Left cardiac atrium (tissue), 4 donors: ENCODE results near the gene PNKP. TPM values are rescaled to one million over a fixed set of nuclear protein-coding genes. Genes with fewer than 3 reads are reported as not detected.
"Not testable (repeated sequence)": the region's sequence is repeated elsewhere in the genome, so short reads cannot be mapped to it uniquely, and the experiment has no call there.

Experiments used
- ATAC-seq, 2 donors: fragments of 200-7000 bp; cut with Tn5 transposase; one replicate each; pipeline ENCODE4 v1.9.1; 2020; ENCODE audit warnings: mild to moderate bottlenecking in 2 of 2, moderate library complexity in 2 of 2
- DNase-seq: peaks from one replicate; pipeline ENCODE4 v3.0.0-alpha.2; 2020
- intact Hi-C, 2 donors: fragments of 100-400 bp; cut with DNase I; formaldehyde crosslinking; loops; one replicate each; pipeline versions ENCODE4 v1.14.1 to v1.15.1; 2022 to 2023
- total RNA-seq, 2 donors: library from RNA; stranded (reverse); fragmentation: NEBNext Ultra II Directional; extraction: Animal tissue kit (Norgen Biotek cat#: 25700); gene quantifications; one replicate each; pipeline ENCODE4 v1.2.1, GENCODE V29; 2021
- donor health status: DM: no; HTN: yes; CAD: no.
- donor health status: DM: no; HTN: yes; CAD: no; lungs with severe emphysema.
- donor health status: DM: yes; HTN: yes; CAD: no.
- donor health status: Dilated cardiomyopathy.

PNKP gene
- total RNA-seq, 2 donors from 2014 or later = 38.7 to 54.5 TPM

GRCh38 chr19:49837009-49837310 lies 30.4 kb downstream of the PNKP start:
- intact Hi-C loops = no loop called here
- no peak for ATAC-seq
- no peak for DNase-seq

GRCh38 chr19:49836176-49837008 lies 31.0 kb downstream of the PNKP start:
- DNase-seq (no peak), ATAC-seq (no peak)
- intact Hi-C loops = no loop called here

GRCh38 chr19:49835562-49835961 lies 31.8 kb downstream of the PNKP start:
- intact Hi-C loops = no loop called here

GRCh38 chr19:49833599-49833998 lies 33.8 kb downstream of the PNKP start:
- no peak for ATAC-seq

More at GRCh38 chr19:49835562-49835961, 31.8 kb downstream of the PNKP start:
- no peak for ATAC-seq
- DNase-seq = no peak

GRCh38 chr19:49832556-49832955 lies 34.8 kb downstream of the PNKP start:
- DNase-seq = no peak
- ATAC-seq = no peak
- intact Hi-C loops = no loop called here

More at GRCh38 chr19:49833599-49833998, 33.8 kb downstream of the PNKP start:
- intact Hi-C loops = no loop called here
- DNase-seq = no peak

- DNase-seq = no peak
- intact Hi-C loops = no loop called here
- no peak for ATAC-seq
Measured at GRCh38 chr19:49831592-49831991, 35.8 kb downstream of the PNKP start.

GRCh38 chr19:49830766-49831165 lies 36.6 kb downstream of the PNKP start:
- intact Hi-C loops = no loop called here
- no peak for DNase-seq
- no peak for ATAC-seq

- ATAC-seq = no peak
- DNase-seq = no peak
- intact Hi-C loops = no loop called here
Measured at GRCh38 chr19:49829721-49830120, 37.7 kb downstream of the PNKP start.

GRCh38 chr19:49829200-49829599 lies 38.2 kb downstream of the PNKP start:
- no peak for ATAC-seq
- DNase-seq = no peak
- intact Hi-C loops = no loop called here

GRCh38 chr19:49827034-49827433 lies 40.3 kb downstream of the PNKP start:
- no peak for ATAC-seq
- intact Hi-C loops = no loop called here
- no peak for DNase-seq

- no peak for ATAC-seq
- intact Hi-C loops = no loop called here
Measured at GRCh38 chr19:49824662-49825061, 42.7 kb downstream of the PNKP start.

GRCh38 chr19:49823472-49823871 lies 43.9 kb downstream of the PNKP start:
- intact Hi-C loops = no loop called here
- DNase-seq = no peak
- no peak for ATAC-seq

More at GRCh38 chr19:49824662-49825061, 42.7 kb downstream of the PNKP start:
- no peak for DNase-seq

GRCh38 chr19:49820125-49820524 lies 47.3 kb downstream of the PNKP start:
- DNase-seq (no peak), ATAC-seq (no peak)
- intact Hi-C loops = no loop called here

GRCh38 chr19:49819452-49820115 lies 47.8 kb downstream of the PNKP start:
- intact Hi-C loops = loop anchor here (5.0 to 10.0 kb wide), 3 partner anchors 33 to 53 kb away; partner anchors contain the start of genes PNKP (in 1 of the 2) and PTOV1 (in 1 of the 2)
- DNase-seq = not testable (repeated sequence)

GRCh38 chr19:49818649-49819370 lies 48.6 kb downstream of the PNKP start:
- intact Hi-C loops = loop anchor here (5.0 to 10.0 kb wide), 3 partner anchors 33 to 53 kb away; partner anchors contain the start of genes PNKP (in 1 of the 2) and PTOV1 (in 1 of the 2)
- ATAC-seq (no peak), DNase-seq (no peak)

More at GRCh38 chr19:49819452-49820115, 47.8 kb downstream of the PNKP start:
- ATAC-seq = not testable (repeated sequence)

- peak; percentile 89 for DNase-seq
- ATAC-seq = peak; percentile 82 to 86
- intact Hi-C loops = loop anchor here (5.0 to 10.0 kb wide), 3 partner anchors 34 to 54 kb away; partner anchors contain the start of genes PNKP (in 1 of the 2) and PTOV1 (in 1 of the 2)
Measured at GRCh38 chr19:49817964-49818648, 49.3 kb downstream of the PNKP start, which contains the start of gene MED25. Gene MED25 (plus strand): TSS chr19:49818289. CDS start chr19:49818342, 53 bp downstream.

- ATAC-seq = no peak
- no peak for DNase-seq
- intact Hi-C loops = loop anchor here (5.0 to 10.0 kb wide), 3 partner anchors 36 to 56 kb away; partner anchors contain the start of genes PNKP (in 1 of the 2) and PTOV1 (in 1 of the 2)
Measured at GRCh38 chr19:49816590-49816989, 50.8 kb downstream of the PNKP start.

GRCh38 chr19:49814010-49814409 lies 53.4 kb downstream of the PNKP start:
- DNase-seq (no peak), ATAC-seq (no peak)
- intact Hi-C loops = loop anchor here (5.0 to 10.0 kb wide), 2 partner anchors 51 to 132 kb away; partner anchors contain the start of gene PNKP (in 1 of the 2)
